ENCODE results near the gene TMA7.
"Not testable (repeated sequence)": the region's sequence is repeated elsewhere in the genome, so short reads cannot be mapped to it uniquely, and the experiment has no call there.

The TMA7 gene

DNA sequence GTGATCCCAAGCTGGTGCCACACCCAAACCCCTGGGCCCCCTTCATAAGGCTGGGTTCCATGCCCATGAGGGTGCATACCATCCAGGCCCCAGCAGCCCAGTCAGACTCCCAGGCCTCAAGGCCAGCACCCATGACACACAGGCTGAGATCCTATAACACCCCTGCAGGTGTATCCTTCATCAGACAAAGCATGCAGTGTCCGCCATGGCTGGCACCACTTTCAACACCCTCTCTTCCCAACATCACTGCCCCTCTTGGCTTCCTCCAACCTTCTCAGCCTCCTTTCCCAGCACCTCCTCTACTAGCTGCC is 3.6 kb upstream of the TMA7 start:
- DNase-seq = no peak

DNA sequence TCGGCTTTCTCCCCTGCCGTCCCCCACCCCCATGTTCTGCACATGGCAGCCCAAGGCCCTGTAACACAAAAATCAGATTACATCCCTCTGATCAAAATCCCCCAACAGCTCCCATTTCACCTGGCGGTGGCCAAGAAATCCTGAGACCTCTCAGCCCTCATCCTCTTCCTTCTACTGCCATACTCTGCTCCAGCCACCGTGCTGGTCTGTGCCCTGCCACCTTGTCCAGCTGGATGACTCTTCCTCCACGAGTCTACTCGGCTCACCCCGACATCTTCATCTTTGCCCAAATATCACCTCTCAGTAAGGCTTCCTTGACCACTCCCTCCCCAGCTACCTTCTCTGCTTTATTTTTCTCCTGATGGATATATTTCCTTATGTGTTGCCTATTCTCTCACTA is 3.2 kb upstream of the TMA7 start:
- no peak for DNase-seq

- no peak for DNase-seq
These were observed 2.2 kb upstream of the TMA7 start for GRCh38 chr3:48437812-48438211.

DNA sequence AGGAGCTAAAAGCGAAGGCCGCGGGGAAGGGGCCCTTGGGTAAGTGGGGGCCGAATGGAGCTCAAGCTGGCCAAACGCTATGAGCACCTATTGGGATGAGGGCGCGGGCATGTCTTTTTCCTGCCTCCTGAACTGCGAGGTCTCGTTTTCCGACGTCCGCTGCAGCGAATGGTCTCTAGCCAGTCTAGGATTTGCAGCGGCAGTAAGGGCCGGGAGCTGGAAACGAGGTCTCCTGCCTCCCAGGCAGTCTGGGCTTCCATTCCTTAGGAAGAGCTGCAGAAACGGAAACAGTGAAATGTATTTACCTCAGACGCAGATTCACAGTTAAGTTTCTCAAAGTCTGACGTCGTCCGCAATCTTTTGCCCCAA is 517 bp downstream of the TMA7 start:
- no peak for DNase-seq

DNA sequence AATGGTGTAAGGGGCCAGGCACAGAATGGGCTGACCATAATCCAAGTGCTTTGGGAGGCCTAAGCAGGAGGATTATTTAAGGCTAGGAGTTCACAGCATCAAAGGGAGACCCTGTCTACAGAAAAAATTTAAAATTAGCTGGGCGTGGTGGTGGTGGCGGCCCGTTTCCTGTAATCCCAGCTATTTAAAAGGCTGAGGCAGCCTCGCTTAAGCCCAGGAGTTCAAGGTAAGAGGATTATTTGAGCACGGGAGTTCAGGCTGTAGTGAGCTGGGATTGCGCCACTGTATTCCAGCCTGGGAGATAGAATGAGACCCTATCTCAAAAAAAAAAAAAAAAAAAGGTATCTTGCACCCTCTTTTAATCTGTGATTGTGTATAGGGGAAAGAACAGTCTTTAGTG is 1.9 kb downstream of the TMA7 start:
- no peak for DNase-seq

DNA sequence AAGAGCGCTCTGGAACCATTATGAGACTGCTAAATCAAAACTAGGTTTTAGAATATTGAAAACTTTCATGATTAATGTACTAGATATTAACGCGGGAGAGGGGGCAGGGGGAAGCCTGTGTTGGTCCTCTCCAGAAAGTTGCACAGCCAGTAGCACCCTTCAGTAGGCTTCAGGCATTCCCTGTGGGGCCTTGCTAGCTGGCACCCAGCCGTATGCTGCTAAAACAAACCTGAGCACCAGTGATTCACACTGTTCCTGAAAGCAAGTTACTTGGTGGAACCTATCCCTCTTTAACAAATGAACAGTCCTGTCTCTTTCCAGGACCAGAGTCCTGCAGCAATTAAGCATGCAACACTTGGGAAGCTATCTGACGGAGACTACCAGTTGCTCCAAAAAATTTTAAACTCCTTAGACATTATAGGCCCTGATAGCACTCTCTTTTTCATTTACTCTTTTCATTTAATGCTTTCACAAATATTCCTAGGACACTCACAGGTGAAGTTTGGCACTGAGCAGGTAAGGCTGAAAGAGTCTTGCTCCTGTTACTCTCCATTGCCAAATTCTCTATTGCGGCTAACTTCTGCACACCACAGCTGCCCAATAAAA is 5.3 kb downstream of the TMA7 start:
- no peak for DNase-seq

GRCh38 chr3:48446043-48446424 is 6.0 kb downstream of the TMA7 start:
- DNase-seq = no peak

- DNase-seq = peak; percentile 83
These were observed 6.6 kb downstream of the TMA7 start, which contains the start of gene ATRIP for GRCh38 chr3:48446425-48447193. Gene ATRIP, plus strand, starts transcription at chr3:48446737. Its CDS starts 109 bp downstream, at chr3:48446846.

GRCh38 chr3:48451270-48451669 is 11.2 kb downstream of the TMA7 start:
- no peak for DNase-seq

DNA sequence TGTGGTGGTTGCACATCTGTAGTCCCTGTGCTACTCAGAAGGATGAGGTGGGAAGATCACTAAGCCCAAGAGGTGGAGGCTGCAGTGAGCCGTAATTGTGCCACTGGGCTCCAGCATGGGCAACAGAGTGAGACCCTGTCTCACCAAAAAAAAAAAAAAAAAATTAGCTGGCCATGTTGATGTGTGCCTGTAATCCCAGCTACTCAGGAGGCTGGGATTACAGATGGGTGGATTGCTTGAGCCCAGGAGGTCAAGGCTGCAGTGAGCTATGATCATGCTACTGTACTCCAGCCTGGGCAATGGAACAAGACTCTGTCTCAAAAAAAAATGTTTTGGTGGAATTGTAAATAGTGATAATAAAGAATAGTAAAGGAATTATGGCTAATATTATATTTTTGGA is 16.4 kb downstream of the TMA7 start:
- DNase-seq = no peak

DNA sequence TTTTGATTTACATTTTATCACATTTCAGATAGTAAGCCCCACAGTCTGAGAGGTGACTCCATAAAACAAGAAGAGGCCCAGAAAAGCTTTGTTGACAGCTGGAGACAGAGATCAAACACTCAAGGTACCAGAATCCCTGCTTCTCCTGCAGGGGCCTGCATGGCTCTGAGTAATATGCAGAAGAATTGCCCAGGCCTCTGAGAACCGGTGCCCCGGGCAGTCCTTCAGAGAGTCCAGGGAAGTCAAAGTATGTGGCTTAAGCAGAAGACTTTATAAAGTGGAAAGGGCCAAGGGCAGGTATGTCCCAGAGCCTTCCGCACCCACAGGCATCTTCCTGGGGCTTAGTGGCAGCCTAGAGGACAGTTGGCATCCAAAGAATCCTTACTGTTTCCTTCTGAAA is 19.3 kb downstream of the TMA7 start:
- DNase-seq = no peak

GRCh38 chr3:48459773-48460516 is 19.9 kb downstream of the TMA7 start:
- no peak for DNase-seq

DNA sequence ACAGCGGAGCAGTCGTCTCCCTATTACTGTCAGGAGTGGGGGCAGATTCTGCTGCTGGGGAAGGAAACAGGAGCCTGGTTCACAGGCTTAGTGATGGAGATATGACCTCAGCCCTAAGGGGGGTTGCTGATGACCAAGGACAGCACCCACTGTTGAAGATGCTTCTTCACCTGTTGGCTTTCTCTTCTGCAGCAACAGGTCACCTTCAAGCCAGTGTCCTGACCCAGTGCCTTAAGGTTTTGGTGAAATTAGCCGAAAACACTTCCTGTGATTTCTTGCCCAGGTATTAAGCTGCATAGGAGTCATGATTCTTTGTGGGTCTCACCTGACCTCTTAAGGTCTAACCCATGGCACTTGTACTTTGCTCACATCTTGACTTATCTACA is 20.5 kb downstream of the TMA7 start:
- no peak for DNase-seq

GRCh38 chr3:48461767-48462166 is 21.7 kb downstream of the TMA7 start:
- DNase-seq = not testable (repeated sequence)

- DNase-seq = no peak
These were observed 23.6 kb downstream of the TMA7 start for GRCh38 chr3:48463703-48464102.

GRCh38 chr3:48464713-48465221 is 24.7 kb downstream of the TMA7 start:
- no peak for DNase-seq

- DNase-seq = no peak
These were observed 25.1 kb downstream of the TMA7 start for GRCh38 chr3:48465237-48465530.

DNA sequence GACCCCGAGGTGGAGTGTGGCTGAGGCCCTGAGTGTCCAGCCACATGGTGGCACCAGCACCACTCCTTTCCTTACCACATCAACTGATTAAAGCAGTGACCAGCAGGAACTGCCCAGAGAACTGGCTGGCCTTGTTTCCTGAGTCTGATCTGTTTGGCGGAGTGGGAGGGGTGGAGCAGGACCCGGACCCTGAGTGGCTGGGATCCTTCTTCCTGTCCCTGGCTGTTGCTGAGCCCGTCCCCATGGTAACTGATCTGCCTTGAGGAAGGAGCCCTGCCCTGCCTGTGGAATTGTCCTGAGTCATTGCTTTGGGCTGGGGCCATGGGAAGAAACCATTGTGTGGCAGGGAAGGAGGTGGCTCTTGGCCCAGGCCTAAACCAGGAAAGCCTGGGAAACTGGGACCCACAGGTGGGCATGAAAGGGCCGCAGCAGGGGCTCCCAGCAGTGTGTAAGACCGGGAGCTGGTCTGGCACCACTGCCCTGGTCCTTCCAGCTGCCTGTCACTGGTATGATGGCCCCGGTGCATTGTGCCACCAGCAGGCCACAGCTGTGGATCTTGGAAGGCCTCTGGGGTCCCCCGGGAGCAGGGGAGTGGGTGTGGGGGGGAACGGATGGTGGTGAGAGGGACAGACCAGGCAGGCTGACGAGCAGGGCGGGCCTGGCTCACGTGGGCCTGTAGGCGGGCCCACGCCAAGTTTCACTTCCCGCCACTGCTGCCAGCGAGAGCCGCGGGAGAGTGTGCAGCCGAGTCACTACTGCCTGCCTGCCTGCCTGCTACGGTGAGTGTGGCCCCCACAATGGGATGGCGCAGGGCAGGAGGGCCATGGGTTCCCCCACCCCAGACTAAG is 25.7 kb downstream of the TMA7 start:
- DNase-seq = peak; percentile 100

DNA sequence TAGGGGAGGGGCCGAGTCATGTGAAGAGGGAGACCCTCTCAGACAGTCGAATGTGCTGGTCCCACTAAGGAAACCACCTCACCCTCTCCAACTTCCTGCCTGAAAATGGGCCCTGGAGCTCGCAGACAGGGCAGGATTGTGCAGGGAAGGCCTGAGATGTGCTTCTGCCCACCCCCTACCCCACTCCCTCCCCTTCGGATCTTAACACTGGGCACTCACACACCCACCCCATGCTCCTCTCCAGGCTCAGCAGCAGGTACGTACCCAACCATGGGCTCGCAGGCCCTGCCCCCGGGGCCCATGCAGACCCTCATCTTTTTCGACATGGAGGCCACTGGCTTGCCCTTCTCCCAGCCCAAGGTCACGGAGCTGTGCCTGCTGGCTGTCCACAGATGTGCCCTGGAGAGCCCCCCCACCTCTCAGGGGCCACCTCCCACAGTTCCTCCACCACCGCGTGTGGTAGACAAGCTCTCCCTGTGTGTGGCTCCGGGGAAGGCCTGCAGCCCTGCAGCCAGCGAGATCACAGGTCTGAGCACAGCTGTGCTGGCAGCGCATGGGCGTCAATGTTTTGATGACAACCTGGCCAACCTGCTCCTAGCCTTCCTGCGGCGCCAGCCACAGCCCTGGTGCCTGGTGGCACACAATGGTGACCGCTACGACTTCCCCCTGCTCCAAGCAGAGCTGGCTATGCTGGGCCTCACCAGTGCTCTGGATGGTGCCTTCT is 26.5 kb downstream of the TMA7 start:
- DNase-seq = no peak

GRCh38 chr3:48467110-48467454 is 27.0 kb downstream of the TMA7 start:
- no peak for DNase-seq

DNA sequence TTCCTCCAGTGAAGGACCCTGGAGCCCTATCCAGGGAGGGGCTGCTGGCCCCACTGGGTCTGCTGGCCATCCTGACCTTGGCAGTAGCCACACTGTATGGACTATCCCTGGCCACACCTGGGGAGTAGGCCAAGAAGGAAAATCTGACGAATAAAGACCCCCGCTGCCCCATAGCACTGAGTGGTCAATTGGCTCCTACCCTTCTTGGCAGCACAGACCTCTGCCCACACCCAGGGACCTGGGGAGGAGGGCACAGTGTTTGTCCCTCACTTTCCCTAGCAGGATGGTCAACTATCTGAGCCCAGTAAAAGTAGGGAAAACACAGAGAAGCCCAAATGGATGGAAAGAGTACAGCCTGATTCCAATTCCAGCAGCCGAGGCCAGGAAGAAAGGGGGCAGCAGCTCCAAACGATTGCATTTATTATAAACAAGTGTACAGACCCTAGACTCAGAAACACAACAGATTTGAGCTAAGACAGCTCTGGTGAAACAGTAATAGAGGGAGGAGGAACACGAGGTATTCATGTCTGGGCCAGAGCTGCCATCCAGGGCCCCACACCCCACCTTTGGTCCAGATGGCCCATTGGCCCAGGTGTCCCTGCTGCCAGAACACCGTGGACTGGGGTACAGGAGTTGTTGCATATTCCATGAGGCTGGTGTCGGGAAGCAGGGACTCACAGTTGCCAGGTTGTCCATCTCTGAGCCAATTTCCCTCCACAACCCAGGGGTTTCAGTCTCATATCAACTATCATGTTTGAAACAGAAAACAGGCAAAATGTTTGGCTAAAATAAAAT is 27.6 kb downstream of the TMA7 start:
- DNase-seq = no peak

DNA sequence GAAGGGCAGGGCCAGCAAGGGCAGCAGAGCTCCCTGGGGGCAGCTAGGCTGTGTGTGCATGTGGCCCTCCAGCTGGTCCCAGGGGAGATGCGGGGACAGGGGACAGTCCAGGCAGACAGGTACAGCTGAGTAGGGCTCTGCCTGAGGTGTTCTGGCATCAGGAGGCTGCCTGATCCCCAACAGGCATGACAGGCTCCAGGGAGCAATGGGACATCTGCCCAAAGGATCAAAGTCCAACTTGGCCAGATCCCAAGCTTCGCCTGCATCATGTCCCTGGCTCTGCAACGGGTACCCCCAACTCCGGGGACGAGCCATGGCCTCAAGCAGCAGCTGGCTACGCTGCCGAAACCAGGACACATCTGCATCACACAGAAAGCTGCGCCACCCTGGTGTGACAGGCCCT is 28.3 kb downstream of the TMA7 start:
- DNase-seq = no peak

All from fibroblast of skin of scalp (primary cell).